ENCODE data around the gene KCNIP3. TPM values are rescaled to one million over a fixed set of nuclear protein-coding genes. Genes with fewer than 3 reads are reported as not detected.

Gene KCNIP3
- total and polyA plus RNA-seq, 4 donors: 10.6 to 25.4 (median 17.1) TPM

DNA sequence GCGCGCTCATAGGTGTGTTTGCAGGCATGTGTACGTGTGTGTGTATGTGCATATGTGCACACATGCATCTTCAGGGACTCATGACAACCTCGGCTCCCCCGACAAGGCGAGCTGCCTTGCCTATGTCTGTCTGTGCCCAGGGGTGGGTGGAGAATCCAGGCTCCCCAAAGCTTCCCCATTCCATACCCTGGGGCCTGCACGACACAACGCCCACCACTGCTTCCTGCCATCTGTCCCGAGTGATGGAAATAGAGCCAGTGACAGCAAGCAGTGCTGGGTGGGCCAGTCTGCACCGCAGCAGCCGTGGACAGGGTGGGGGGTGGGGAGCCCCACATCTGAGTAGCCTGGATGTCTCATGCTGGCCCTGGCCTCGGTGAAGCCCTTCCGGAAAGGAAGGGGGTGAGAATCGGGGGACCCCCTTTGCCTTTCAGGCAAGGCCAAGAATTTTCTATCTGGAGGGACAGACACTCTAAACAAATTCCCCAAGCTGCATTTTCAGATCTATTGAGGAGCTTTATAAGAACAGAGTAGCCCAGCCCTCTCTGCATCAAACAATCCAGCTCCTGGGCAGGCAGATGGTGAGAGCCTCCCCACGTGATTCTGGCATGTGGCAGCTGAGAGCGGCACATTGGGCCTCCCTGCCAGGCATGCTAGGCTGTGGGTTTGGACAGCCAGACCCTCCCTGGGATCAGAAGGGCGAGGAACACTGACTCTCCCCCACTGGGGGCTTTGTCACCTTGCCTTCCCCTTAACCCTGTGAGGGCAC, 4.9 kb downstream of the KCNIP3 start:
- peaks cover 96% of the 10 kb centered on the region for H3K4me1 ChIP-seq (ENCODE audit: control insufficient read depth, insufficient read depth, low read length)
- no peaks in the 10 kb centered on the region for H3K9me3 ChIP-seq (ENCODE audit: control insufficient read depth, insufficient read depth, low read length)
- H3K4me3 ChIP-seq (ENCODE audit: low read depth, low read length): no peak overlapping the region
- peak in 2 of 6 donors; percentile 27 to 66 for DNase-seq (ENCODE audit: low read depth in 4 of 6, low spot score in 6 of 6)
- H3K36me3 ChIP-seq (ENCODE audit: control insufficient read depth, insufficient read depth, low read length): peaks cover 7% of the 10 kb centered on the region
- H3K27ac ChIP-seq (ENCODE audit: low read depth, low read length): no peak overlapping the region
- 63% methylated on average over 12 of the region's 17 CpGs for WGBS (ENCODE audit: insufficient coverage)
- H3K27me3 ChIP-seq (ENCODE audit: control insufficient read depth, insufficient read depth, low read length): no peaks in the 10 kb centered on the region

DNA sequence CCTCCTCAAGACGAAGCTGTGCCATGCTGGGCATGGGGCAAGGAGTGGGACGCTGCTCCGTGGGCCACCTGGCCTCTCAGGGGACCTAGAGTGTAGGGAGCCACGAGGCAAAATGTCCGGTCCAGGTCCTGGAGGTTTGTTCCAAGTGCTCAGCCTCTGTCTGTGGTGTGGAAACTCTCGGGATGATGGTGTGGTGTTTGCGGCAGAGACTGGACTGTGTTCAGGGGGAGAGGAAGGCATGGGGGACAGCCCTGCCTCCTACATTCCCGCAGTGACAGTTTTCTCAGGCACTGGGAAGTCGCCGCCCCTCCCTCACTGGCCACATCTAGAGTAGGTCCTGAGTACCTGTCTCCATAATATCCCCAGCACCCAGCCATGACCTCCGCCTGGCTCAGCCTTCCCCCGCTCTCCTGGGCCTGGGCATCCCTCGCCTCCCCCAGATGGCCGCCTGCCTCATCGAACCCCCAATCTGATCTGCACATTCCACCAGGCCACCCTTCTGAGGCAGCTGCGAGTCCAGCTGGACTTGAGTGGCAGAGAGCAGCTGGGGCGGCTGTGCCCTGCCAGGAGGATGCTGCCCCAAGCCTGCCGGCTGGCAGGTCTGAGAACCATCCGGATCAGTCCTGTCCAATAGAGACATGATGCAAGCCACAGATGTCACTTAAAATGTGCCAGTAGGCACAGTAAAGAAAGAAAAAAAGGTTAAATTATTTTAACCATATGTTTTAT, 6.2 kb downstream of the KCNIP3 start:
- Histone ChIP-seq H3K4me1 (ENCODE audit: control insufficient read depth, insufficient read depth, low read length) (peaks cover 94% of the 10 kb centered on the region), H3K27ac (ENCODE audit: low read depth, low read length) (no peak overlapping the region), H3K36me3 (ENCODE audit: control insufficient read depth, insufficient read depth, low read length) (peaks cover 8% of the 10 kb centered on the region), H3K9me3 (ENCODE audit: control insufficient read depth, insufficient read depth, low read length) (no peaks in the 10 kb centered on the region), H3K27me3 (ENCODE audit: control insufficient read depth, insufficient read depth, low read length) (no peaks in the 10 kb centered on the region), H3K4me3 (ENCODE audit: low read depth, low read length) (no peak overlapping the region)
- DNase-seq (ENCODE audit: low read depth in 4 of 6, low spot score in 6 of 6): peak in 2 of 6 donors; percentile 61 to 85
- 68% methylated on average over 17 of the region's 19 CpGs for WGBS (ENCODE audit: insufficient coverage)

DNA sequence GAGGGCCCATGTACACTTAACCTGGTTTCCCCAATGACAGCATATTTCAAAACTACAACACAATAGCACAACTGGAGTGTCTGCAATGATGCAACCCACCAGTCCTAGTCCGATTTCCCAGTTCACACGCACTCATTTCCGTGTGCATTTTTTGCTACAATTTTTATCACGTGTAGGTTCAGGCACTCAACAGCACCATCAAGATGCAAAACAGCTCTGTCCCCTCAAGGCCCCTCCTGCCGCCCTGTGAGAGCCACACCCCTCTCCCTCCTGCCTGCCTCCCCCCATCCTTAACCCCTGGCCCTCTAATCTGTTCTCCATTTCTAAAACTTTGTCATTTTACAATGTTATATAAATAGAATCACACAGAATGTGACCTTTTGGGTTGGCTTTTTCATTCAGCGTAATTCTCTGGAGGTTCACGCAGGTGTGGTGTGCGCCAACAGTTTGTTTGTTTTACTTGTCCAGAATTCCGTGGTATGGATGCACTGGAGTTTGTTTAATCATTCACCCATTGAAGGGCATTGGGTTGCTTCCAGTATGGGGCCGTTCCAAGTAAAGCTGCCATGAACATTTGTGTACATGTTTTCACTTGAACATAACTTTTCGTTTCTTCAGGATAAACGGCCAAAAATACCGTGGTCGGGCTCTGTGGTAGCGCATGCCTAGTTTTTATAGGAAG, 8.4 kb downstream of the KCNIP3 start:
- no peak for DNase-seq (ENCODE audit: low read depth in 4 of 6, low spot score in 6 of 6)
- Histone ChIP-seq H3K9me3 (ENCODE audit: control insufficient read depth, insufficient read depth, low read length) (no peaks in the 10 kb centered on the region), H3K27ac (ENCODE audit: low read depth, low read length) (no peak overlapping the region), H3K27me3 (ENCODE audit: control insufficient read depth, insufficient read depth, low read length) (no peaks in the 10 kb centered on the region), H3K4me1 (ENCODE audit: control insufficient read depth, insufficient read depth, low read length) (peaks cover 86% of the 10 kb centered on the region), H3K36me3 (ENCODE audit: control insufficient read depth, insufficient read depth, low read length) (peaks cover 14% of the 10 kb centered on the region), H3K4me3 (ENCODE audit: low read depth, low read length) (no peak overlapping the region)
- 61% methylated on average over 13 of the region's 15 CpGs for WGBS (ENCODE audit: insufficient coverage)

DNA sequence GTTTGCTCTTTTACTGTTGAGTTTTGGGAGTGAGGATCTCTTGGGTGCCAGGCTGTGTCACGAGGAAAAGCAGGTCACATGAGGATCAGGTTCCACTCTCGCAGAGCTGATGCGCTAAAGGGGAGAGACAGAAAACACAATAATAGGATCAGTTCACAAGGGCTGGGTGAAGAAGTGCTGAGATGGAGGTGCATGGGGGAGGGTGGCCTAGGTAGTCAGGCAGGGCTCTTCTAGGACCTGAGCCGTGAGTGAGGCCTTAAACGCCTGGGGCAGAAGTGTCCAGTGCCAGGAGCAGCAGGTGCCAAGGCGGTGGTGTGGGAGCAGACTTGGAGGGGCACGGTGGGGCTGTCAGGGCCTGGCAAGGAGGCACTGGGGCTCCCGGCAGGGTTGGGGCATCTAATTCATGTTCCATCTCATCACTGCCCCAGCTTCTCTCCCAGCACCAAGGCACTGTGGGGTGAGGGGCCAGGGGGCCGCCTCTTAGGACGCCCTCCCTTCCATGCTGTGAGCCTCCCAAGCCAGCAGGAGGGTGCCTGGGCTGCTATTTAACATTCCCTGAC, 9.3 kb downstream of the KCNIP3 start:
- Histone ChIP-seq H3K4me1 (ENCODE audit: control insufficient read depth, insufficient read depth, low read length) (peaks cover 86% of the 10 kb centered on the region), H3K4me3 (ENCODE audit: low read depth, low read length) (no peak overlapping the region), H3K9me3 (ENCODE audit: control insufficient read depth, insufficient read depth, low read length) (no peaks in the 10 kb centered on the region), H3K27me3 (ENCODE audit: control insufficient read depth, insufficient read depth, low read length) (no peaks in the 10 kb centered on the region), H3K36me3 (ENCODE audit: control insufficient read depth, insufficient read depth, low read length) (peaks cover 13% of the 10 kb centered on the region), H3K27ac (ENCODE audit: low read depth, low read length) (no peak overlapping the region)
- DNase-seq (ENCODE audit: low read depth in 4 of 6, low spot score in 6 of 6): no peak
- 72% methylated on average over 7 of the region's 10 CpGs for WGBS (ENCODE audit: insufficient coverage)

DNA sequence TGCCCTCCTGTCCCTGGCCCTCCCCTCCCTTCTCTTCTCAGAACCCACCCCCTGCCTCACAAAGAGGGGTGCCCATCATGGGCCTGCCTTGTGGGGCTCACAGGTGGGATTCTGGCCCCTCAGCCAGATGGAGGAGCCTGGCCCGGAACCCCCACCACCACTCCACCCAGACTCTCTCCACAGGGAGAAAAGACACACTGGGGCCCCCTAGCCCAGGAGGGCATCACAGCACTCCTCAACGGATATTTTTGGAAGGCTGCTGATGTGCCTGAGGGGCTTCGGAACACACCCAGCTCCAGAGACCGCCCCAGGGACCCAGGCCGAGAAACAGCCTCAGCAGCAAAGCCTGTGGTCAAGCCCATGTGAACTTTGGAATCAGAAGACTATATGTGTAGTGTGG, 9.9 kb downstream of the KCNIP3 start:
- Histone ChIP-seq H3K27me3 (ENCODE audit: control insufficient read depth, insufficient read depth, low read length) (no peaks in the 10 kb centered on the region), H3K27ac (ENCODE audit: low read depth, low read length) (no peak overlapping the region), H3K4me3 (ENCODE audit: low read depth, low read length) (no peak overlapping the region), H3K36me3 (ENCODE audit: control insufficient read depth, insufficient read depth, low read length) (peaks cover 15% of the 10 kb centered on the region), H3K9me3 (ENCODE audit: control insufficient read depth, insufficient read depth, low read length) (no peaks in the 10 kb centered on the region), H3K4me1 (ENCODE audit: control insufficient read depth, insufficient read depth, low read length) (peaks cover 86% of the 10 kb centered on the region)
- no peak for DNase-seq (ENCODE audit: low read depth in 4 of 6, low spot score in 6 of 6)
- 88% methylated on average over 5 of the region's 5 CpGs for WGBS (ENCODE audit: insufficient coverage)

DNA sequence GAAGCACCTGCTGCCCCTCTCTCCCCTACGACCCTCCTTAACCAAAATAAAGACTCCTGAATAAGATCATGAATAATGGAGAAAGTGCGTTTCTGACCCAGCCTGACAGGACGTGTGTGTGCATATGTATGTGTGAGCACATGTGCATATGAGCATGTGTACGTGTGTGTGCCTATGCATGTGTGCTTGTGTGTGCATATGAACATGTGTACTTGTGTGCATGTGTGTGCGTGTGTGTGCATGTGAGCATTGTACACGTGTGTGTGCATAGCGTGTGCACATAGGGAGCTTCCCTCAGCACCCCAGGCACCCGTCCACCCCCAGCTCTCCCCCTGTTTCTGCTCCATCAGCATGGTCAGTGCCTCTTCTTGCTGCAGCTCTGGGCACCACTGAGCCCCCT, 10.7 kb downstream of the KCNIP3 start:
- Histone ChIP-seq H3K36me3 (ENCODE audit: control insufficient read depth, insufficient read depth, low read length) (peaks cover 17% of the 10 kb centered on the region), H3K27me3 (ENCODE audit: control insufficient read depth, insufficient read depth, low read length) (no peaks in the 10 kb centered on the region), H3K9me3 (ENCODE audit: control insufficient read depth, insufficient read depth, low read length) (no peaks in the 10 kb centered on the region), H3K4me3 (ENCODE audit: low read depth, low read length) (no peak overlapping the region), H3K4me1 (ENCODE audit: control insufficient read depth, insufficient read depth, low read length) (peaks cover 86% of the 10 kb centered on the region), H3K27ac (ENCODE audit: low read depth, low read length) (no peak overlapping the region)
- 89% methylated on average over 6 of the region's 8 CpGs for WGBS (ENCODE audit: insufficient coverage)
- DNase-seq (ENCODE audit: low read depth in 4 of 6, low spot score in 6 of 6): no peak

DNA sequence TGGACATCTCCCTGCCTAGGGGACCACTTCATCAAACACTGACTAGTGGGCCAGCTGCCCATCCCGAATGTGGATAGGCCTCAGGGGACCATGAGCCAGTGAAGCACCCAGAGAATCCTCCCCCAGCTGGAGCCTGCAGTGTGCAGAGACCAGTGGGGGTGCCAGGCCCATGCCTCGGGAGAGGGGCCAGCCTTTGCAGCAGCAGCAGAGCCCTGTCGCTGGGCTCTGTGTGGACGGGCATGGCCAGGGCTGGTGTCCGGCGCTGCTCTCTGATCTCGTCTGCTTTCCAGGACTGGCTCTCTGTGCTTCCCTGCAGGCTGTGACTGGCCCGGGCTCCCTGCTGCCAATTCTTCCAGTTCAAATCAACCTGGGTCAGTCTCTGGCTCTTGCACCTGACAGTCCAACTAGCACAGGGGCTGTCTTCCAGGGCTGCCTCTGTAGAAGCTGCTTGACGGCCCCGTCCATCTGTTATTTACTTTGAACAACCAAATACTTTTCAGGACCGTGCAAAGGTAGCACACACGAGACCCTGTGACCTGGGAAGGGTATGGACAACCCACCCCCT, 11.4 kb downstream of the KCNIP3 start:
- Histone ChIP-seq H3K4me3 (ENCODE audit: low read depth, low read length) (no peak overlapping the region), H3K27ac (ENCODE audit: low read depth, low read length) (no peak overlapping the region), H3K4me1 (ENCODE audit: control insufficient read depth, insufficient read depth, low read length) (peaks cover 86% of the 10 kb centered on the region), H3K36me3 (ENCODE audit: control insufficient read depth, insufficient read depth, low read length) (peaks cover 15% of the 10 kb centered on the region), H3K27me3 (ENCODE audit: control insufficient read depth, insufficient read depth, low read length) (no peaks in the 10 kb centered on the region), H3K9me3 (ENCODE audit: control insufficient read depth, insufficient read depth, low read length) (no peaks in the 10 kb centered on the region)
- DNase-seq (ENCODE audit: low read depth in 4 of 6, low spot score in 6 of 6): no peak
- WGBS (ENCODE audit: insufficient coverage): 80% methylated on average over 12 of the region's 12 CpGs

DNA sequence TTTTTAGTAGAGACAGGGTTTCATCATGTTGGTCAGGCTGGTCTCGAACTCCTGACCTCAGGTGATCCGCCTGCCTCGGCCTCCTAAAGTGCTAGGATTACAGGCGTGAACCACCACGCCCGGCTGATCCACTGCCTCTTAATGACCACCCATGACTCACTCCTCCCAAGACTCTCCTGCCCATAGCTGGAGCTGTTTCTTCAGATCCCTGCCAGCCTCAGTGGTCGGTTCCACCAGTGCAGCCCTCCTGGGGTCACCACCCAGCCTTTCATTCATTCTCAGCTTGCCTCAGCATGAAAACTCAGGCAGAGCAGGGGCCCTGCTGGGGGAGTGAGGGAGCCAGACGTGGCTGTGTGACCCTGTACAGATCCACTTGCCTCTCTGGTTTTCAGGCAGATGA, 12.5 kb downstream of the KCNIP3 start:
- 84% methylated on average over 6 of the region's 8 CpGs for WGBS (ENCODE audit: insufficient coverage)

DNA sequence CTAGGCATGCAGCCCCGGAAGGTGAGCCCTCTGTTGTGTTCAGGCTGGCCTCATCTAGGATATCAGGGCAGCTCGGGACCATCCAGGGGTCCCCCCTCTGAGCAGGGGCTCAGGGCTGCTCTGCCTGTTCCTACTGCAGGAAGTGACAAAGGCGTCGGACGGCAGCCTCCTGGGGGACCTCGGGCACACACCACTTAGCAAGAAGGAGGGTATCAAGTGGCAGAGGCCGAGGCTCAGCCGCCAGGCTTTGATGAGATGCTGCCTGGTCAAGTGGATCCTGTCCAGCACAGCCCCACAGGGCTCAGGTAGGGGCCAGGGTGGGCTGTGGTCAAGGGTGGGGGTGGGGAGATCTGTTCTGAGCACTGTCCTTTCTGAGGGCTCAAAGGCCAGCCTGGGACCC, 13.1 kb downstream of the KCNIP3 start:
- no peak overlapping the region for H3K27ac ChIP-seq (ENCODE audit: low read depth, low read length)

More for the DNA sequence above, 12.5 kb downstream of the KCNIP3 start:
- no peak for DNase-seq (ENCODE audit: low read depth in 4 of 6, low spot score in 6 of 6)
- Histone ChIP-seq H3K36me3 (ENCODE audit: control insufficient read depth, insufficient read depth, low read length) (peaks cover 13% of the 10 kb centered on the region), H3K4me1 (ENCODE audit: control insufficient read depth, insufficient read depth, low read length) (peaks cover 85% of the 10 kb centered on the region), H3K9me3 (ENCODE audit: control insufficient read depth, insufficient read depth, low read length) (no peaks in the 10 kb centered on the region), H3K4me3 (ENCODE audit: low read depth, low read length) (no peak overlapping the region), H3K27ac (ENCODE audit: low read depth, low read length) (no peak overlapping the region), H3K27me3 (ENCODE audit: control insufficient read depth, insufficient read depth, low read length) (no peaks in the 10 kb centered on the region)

More for the DNA sequence above, 13.1 kb downstream of the KCNIP3 start:
- Histone ChIP-seq H3K4me1 (ENCODE audit: control insufficient read depth, insufficient read depth, low read length) (peaks cover 85% of the 10 kb centered on the region), H3K9me3 (ENCODE audit: control insufficient read depth, insufficient read depth, low read length) (no peaks in the 10 kb centered on the region), H3K36me3 (ENCODE audit: control insufficient read depth, insufficient read depth, low read length) (peaks cover 13% of the 10 kb centered on the region), H3K4me3 (ENCODE audit: low read depth, low read length) (no peak overlapping the region), H3K27me3 (ENCODE audit: control insufficient read depth, insufficient read depth, low read length) (no peaks in the 10 kb centered on the region)
- no peak for DNase-seq (ENCODE audit: low read depth in 4 of 6, low spot score in 6 of 6)
- WGBS (ENCODE audit: insufficient coverage): 85% methylated on average over 8 of the region's 8 CpGs
